ENCODE results near the gene DOCK11. TPM values are rescaled to one million over a fixed set of nuclear protein-coding genes. Genes with fewer than 3 reads are reported as not detected.

DOCK11 gene
- total and polyA plus RNA-seq, 9 of the 15 experiments (the other 6 are each of a cell fraction or from before 2014, with no cell fraction given) = 41.8 to 77.8 (median 50.9) TPM

GRCh38 chrX:118495061-118495921, at the start of gene DOCK11 (continued):
- TF ChIP-seq THAP12 (CRISPR knock-in tag; IDR thresholded peaks at IDR 0.05) = 0 out of 2 replicates have a peak, but pooled peaks have one; percentile 39
- TF ChIP-seq ETV5 (CRISPR knock-in tag; IDR thresholded peaks at IDR 0.05; ENCODE audit: low read depth) = no peak
- TF ChIP-seq CEBPB (tag; IDR thresholded peaks at IDR 0.05) = peak; percentile 31; the same call in 1 of the 2 replicates
- TF ChIP-seq SP1 (CRISPR knock-in tag; IDR thresholded peaks at IDR 0.05) = peak; percentile 41; the same call in 1 of the 2 replicates
- peak; percentile 85; the same call in 1 of the 2 replicates for TF ChIP-seq KLF13 (tag; IDR thresholded peaks at IDR 0.05; ENCODE audit: borderline replicate concordance, low read depth)
- TF ChIP-seq TFE3 (CRISPR knock-in tag; IDR thresholded peaks at IDR 0.05) = peak; percentile 63
- TF ChIP-seq ZNF518B (CRISPR knock-in tag; IDR thresholded peaks at IDR 0.05) = no peak
- no peak for TF ChIP-seq GTF2E2 (tag; IDR thresholded peaks at IDR 0.05)
- TF ChIP-seq CXXC5 (CRISPR knock-in tag; IDR thresholded peaks at IDR 0.05) = peak; percentile 42; the same call in 1 of the 2 replicates
- TF ChIP-seq ZNF274 (IDR thresholded peaks at IDR 0.05; ENCODE audit: borderline replicate concordance, low read depth, low read length) = no peak
- peak; percentile 30 for TF ChIP-seq PCBP1 (IDR thresholded peaks at IDR 0.05; ENCODE audit: low read depth, low read length, poor library complexity, severe bottlenecking)
- no peak for TF ChIP-seq PATZ1 (CRISPR knock-in tag; IDR thresholded peaks at IDR 0.05; ENCODE audit: borderline replicate concordance)
- peak; percentile 73 for TF ChIP-seq CTBP1 (IDR thresholded peaks at IDR 0.05; ENCODE audit: borderline replicate concordance)
